Uterus (tissue), 4 donors: ENCODE data around the gene N4BP3. TPM values are rescaled to one million over a fixed set of nuclear protein-coding genes. Genes with fewer than 3 reads are reported as not detected.

Source experiments
- DNase-seq, 2 donors: peaks; one replicate each; pipeline ENCODE4 v3.0.0-alpha.2; 2019 to 2020
- H3K27ac ChIP-seq, 2 donors: fragments of 200-600 bp; sonication (generic); 1 replicate in 1 of 2; 2 replicates in 1 of 2; pipeline ENCODE4 v1.5.1; 2016 to 2018
- H3K27me3 ChIP-seq, 2 donors: fragments of 200-600 bp; sonication (generic); one replicate each; pipeline ENCODE4 v1.5.1; 2018 to 2019; ENCODE audit warnings: control low read depth in 1 of 2
- H3K36me3 ChIP-seq, 2 donors: fragments of 200-600 bp; sonication (generic); one replicate each; pipeline ENCODE4 v1.5.1; 2019; ENCODE audit warnings: control low read depth in 1 of 2
- H3K4me1 ChIP-seq, 2 donors: fragments of 200-600 bp; sonication (generic); one replicate each; pipeline ENCODE4 v1.5.1; 2018 to 2019; ENCODE audit warnings: control low read depth in 1 of 2
- H3K4me3 ChIP-seq, 2 donors: fragments of 200-600 bp; sonication (generic); 1 replicate in 1 of 2; 2 replicates in 1 of 2; pipeline ENCODE4 v1.5.1; 2018 to 2019; ENCODE audit warnings: mild to moderate bottlenecking in 1 of 2
- H3K9me3 ChIP-seq, 2 donors: fragments of 200-600 bp; sonication (generic); one replicate each; pipeline ENCODE4 v1.5.1; 2019; ENCODE audit warnings: control low read depth in 1 of 2
- POLR2A ChIP-seq, 2 donors: fragments of 450-650 bp; IDR thresholded peaks; one replicate each; pipeline ENCODE4 v1.6.1; 2016; ENCODE audit warnings: antibody characterized with exemption in 2 of 2, mild to moderate bottlenecking in 1 of 2, moderate library complexity in 1 of 2
- intact Hi-C: fragments of 100-400 bp; cut with DNase I; formaldehyde crosslinking; loops from one replicate; pipeline ENCODE4 v1.15.1; 2023; ENCODE audit warnings: low total_unique reads
- total RNA-seq, 4 donors: library from RNA; depleted of rRNA in 3 of 4; stranded (reverse); fragments of >200 nt in 3 of 4; gene quantifications; one replicate each; pipeline versions ENCODE4 v1.1.0 to v1.2.4, GENCODE V29; 2014 to 2023
- TF ChIP-seq, protein P1 (sequence below), 4 experiments: fragments of 200-600 bp in 2 of 4; fragments of 450-650 bp in 2 of 4; sonication (generic) in 2 of 4; IDR thresholded peaks; one replicate each; pipeline ENCODE4 v1.5.1; 2016 to 2019; ENCODE audit warnings: antibody characterized with exemption in 4 of 4, mild to moderate bottlenecking in 2 of 4, moderate library complexity in 1 of 4
- donor health status: DM: yes; HTN: yes; CAD: no.

The N4BP3 gene
- total RNA-seq, 4 donors from 2014 or later, result 0.59 to 9.6 (median 1.6) TPM

DNA sequence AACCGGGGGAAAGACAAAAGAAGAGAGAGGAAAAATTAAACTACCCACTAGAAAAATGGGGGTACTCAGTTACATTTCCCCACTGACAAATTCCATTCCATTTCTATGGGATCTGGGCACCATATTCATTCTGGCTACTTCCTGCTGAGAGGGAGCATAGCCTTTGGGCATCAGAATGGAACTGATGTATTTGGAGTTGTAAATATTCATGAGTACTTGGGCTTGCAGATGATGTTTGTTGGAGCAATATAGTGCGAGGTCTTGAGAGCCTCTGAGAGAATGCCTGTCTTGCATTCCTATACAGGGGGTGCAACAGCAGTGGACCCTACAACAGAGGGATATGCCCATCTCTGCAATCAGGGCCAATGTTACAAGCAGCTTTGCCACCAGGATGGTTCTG is 57.1 kb downstream of the N4BP3 start:
- no peak for DNase-seq
- Histone ChIP-seq H3K9me3 (no peaks in the 10 kb centered on the region), H3K4me3 (no peak overlapping the region), H3K27ac (no peak overlapping the region), H3K27me3 (no peaks in the 10 kb centered on the region), H3K4me1 (no peaks in the 10 kb centered on the region), H3K36me3 (no peaks in the 10 kb centered on the region)
- no peak for TF ChIP-seq POLR2A (IDR thresholded peaks at IDR 0.05)
- TF ChIP-seq, protein P1, sequence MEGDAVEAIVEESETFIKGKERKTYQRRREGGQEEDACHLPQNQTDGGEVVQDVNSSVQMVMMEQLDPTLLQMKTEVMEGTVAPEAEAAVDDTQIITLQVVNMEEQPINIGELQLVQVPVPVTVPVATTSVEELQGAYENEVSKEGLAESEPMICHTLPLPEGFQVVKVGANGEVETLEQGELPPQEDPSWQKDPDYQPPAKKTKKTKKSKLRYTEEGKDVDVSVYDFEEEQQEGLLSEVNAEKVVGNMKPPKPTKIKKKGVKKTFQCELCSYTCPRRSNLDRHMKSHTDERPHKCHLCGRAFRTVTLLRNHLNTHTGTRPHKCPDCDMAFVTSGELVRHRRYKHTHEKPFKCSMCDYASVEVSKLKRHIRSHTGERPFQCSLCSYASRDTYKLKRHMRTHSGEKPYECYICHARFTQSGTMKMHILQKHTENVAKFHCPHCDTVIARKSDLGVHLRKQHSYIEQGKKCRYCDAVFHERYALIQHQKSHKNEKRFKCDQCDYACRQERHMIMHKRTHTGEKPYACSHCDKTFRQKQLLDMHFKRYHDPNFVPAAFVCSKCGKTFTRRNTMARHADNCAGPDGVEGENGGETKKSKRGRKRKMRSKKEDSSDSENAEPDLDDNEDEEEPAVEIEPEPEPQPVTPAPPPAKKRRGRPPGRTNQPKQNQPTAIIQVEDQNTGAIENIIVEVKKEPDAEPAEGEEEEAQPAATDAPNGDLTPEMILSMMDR (IDR thresholded peaks at IDR 0.05), result no peak
- intact Hi-C loops, result no loop called here

DNA sequence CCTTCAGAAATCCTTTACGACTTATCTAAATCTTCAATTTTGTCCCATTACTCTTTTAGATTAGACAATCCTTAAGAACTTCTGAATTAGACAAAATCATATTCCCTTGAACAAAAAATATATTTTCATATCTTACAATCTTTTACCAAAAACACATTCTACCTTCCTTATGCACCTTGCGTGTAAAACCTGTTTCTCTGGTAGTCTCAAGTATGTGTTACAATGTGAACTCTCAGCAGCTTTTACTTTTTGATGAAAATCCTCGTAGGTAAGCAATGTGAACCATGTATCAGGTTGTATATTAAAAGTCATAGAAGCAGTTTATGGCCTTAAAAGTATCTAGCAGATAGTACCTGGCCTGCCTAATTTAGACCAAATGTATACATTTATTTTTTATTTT is 61.1 kb downstream of the N4BP3 start:
- no peaks in the 10 kb centered on the region for H3K4me1 ChIP-seq
- TF ChIP-seq, protein P1 (IDR thresholded peaks at IDR 0.05), result no peak
- no peak for TF ChIP-seq POLR2A (IDR thresholded peaks at IDR 0.05)
- intact Hi-C loops, result no loop called here
- no peak overlapping the region for H3K4me3 ChIP-seq
- no peak overlapping the region for H3K27ac ChIP-seq
- H3K36me3 ChIP-seq, result no peaks in the 10 kb centered on the region
- DNase-seq, result no peak
- H3K9me3 ChIP-seq, result no peaks in the 10 kb centered on the region
- no peaks in the 10 kb centered on the region for H3K27me3 ChIP-seq

Other genes with a start within 250 kb of the N4BP3 start
- gene PROP1, start 117.3 kb upstream of the N4BP3 start, total RNA-seq, result not detected
- 10 to 100 TPM; 29.7 to 52.3 (median 39.9) TPM for gene RMND5B, start 17.5 kb downstream of the N4BP3 start, total RNA-seq
- 100 to 1,000 TPM in 3 of 4 donors, 10 to 100 TPM in 1; 83.4 to 180 (median 147) TPM for gene NHP2, start 40.4 kb downstream of the N4BP3 start, total RNA-seq
- gene GMCL2, start 73.8 kb downstream of the N4BP3 start, total RNA-seq, result not detected
- gene HNRNPAB, start 91.0 kb downstream of the N4BP3 start, total RNA-seq, result 100 to 1,000 TPM in 1 of 4 donors, 10 to 100 TPM in 3; 45.1 to 112 (median 73.4) TPM
- gene PHYKPL, start 119.3 kb downstream of the N4BP3 start, total RNA-seq, result 100 to 1,000 TPM in 2 of 4 donors, 10 to 100 TPM in 2; 41.5 to 129 (median 89.9) TPM